Transverse colon (tissue), 4 donors: ENCODE measurements around the gene HMGCL.

Source experiments
- CTCF ChIP-seq, 5 experiments: fragments of 200-600 bp in 3 of 5; fragments of 450-650 bp in 2 of 5; sonication (generic) in 3 of 5; IDR thresholded peaks; 1 replicate in 2 of 5; 2 replicates in 3 of 5; pipeline ENCODE4 v1.5.1; 2016 to 2017; ENCODE audit warnings: antibody characterized with exemption in 5 of 5, inconsistent platforms in 3 of 5, mild to moderate bottlenecking in 2 of 5, moderate library complexity in 1 of 5
- EP300 ChIP-seq: sonication (generic); formaldehyde crosslinking; IDR thresholded peaks from one replicate; pipeline ENCODE4 v1.6.1; 2017; ENCODE audit warnings: antibody characterized with exemption, low read depth
- POLR2AphosphoS5 ChIP-seq, 3 donors: sonication (generic); formaldehyde crosslinking; IDR thresholded peaks; one replicate each; pipeline ENCODE4 v1.6.1; 2016; ENCODE audit warnings: antibody characterized with exemption in 3 of 3

GRCh38 chr1:23837908-23838307, 12.7 kb upstream of the HMGCL start:
- no peak for TF ChIP-seq CTCF (IDR thresholded peaks at IDR 0.05)
- no peak for TF ChIP-seq EP300
- no peak for TF ChIP-seq POLR2AphosphoS5 (IDR thresholded peaks at IDR 0.05)
